Measurements from ENCODE around the gene IL17RB.

The IL17RB gene

GRCh38 chr3:53846134-53846850 is at the start of gene IL17RB, which contains the start of gene CHDH:
TSS of gene IL17RB (plus strand) at chr3:53846568. CDS start at chr3:53846589, 21 bp downstream.
TSS of gene CHDH (minus strand) at chr3:53846419. CDS start at chr3:53824008, 22,411 bp downstream.
- peak; percentile 67 for DNase-seq

GRCh38 chr3:53798144-53798543 is 48.2 kb upstream of the IL17RB start:
- no peak for DNase-seq

GRCh38 chr3:53799338-53799865 is 47.0 kb upstream of the IL17RB start:
- DNase-seq, result no peak

GRCh38 chr3:53800041-53800906 is 46.1 kb upstream of the IL17RB start:
- no peak for DNase-seq

- DNase-seq, result no peak
These were observed 45.0 kb upstream of the IL17RB start for GRCh38 chr3:53801319-53801718.

- DNase-seq, result no peak
These were observed 44.0 kb upstream of the IL17RB start for GRCh38 chr3:53802256-53802880.

GRCh38 chr3:53803124-53803815 is 43.1 kb upstream of the IL17RB start:
- DNase-seq, result no peak

GRCh38 chr3:53803816-53804695 is 42.3 kb upstream of the IL17RB start:
- no peak for DNase-seq

- DNase-seq, result no peak
These were observed 41.5 kb upstream of the IL17RB start for GRCh38 chr3:53804697-53805462.

GRCh38 chr3:53805463-53806159 is 40.8 kb upstream of the IL17RB start:
- DNase-seq, result no peak

GRCh38 chr3:53806182-53807116 is 39.9 kb upstream of the IL17RB start:
- DNase-seq, result no peak

- no peak for DNase-seq
These were observed 39.1 kb upstream of the IL17RB start for GRCh38 chr3:53807117-53807810.

GRCh38 chr3:53808496-53808895 is 37.9 kb upstream of the IL17RB start:
- DNase-seq, result no peak

GRCh38 chr3:53809267-53809666 is 37.1 kb upstream of the IL17RB start:
- no peak for DNase-seq

- no peak for DNase-seq
These were observed 36.5 kb upstream of the IL17RB start for GRCh38 chr3:53809764-53810400.

GRCh38 chr3:53811143-53811927 is 35.0 kb upstream of the IL17RB start:
- DNase-seq, result no peak

- no peak for DNase-seq
These were observed 33.9 kb upstream of the IL17RB start for GRCh38 chr3:53812434-53812833.

Data from NCI-H345 (cell line).